C1 segment of cervical spinal cord (tissue), 14 donors: ENCODE results near the gene NAMPT.
"Not testable (repeated sequence)": the region's sequence is repeated elsewhere in the genome, so short reads cannot be mapped to it uniquely, and the experiment has no call there.

ENCODE experiments used
- DNase-seq, 14 donors: peaks; one replicate each; lab custom pipeline; 2025; lab: John Stamatoyannopoulos, UW

NAMPT gene

GRCh38 chr7:106304568-106304967, 19.8 kb upstream of the NAMPT start:
- DNase-seq = no peak

DNA sequence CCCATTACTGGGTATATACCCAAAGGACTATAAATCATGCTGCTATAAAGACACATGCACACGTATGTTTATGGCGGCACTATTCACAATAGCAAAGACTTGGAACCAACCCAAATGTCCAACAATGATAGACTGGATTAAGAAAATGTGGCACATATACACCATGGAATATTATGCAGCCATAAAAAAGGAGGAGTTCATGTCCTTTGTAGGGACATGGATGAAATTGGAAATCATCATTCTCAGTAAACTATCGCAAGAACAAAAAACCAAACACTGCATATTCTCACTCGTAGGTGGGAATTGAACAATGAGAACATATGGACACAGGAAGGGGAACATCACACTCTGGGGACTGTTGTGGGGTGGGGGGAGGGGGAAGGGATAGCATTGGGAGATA, 13.8 kb upstream of the NAMPT start:
- not testable (repeated sequence) for DNase-seq

- DNase-seq = not testable (repeated sequence)
These were observed 13.4 kb upstream of the NAMPT start for GRCh38 chr7:106298155-106298554.

DNA sequence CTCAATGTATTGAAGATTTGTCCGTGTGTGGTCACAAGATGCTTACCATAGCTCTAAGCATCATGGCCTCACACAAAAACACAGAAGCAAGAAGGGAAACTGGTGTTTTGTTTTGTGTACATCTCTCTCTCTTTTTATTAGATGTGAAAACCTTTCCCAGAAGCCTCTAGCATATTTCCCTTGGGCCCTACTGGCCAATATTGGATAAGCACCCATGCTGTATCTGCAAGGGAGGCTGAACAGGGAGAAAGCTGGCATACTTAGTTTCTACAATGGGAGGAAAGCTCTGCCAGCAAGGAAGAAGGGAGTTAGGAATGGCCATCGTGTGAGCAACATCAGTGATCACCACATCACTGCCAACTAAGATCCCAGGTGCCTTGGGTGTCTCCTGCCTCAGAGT, 9.6 kb upstream of the NAMPT start:
- DNase-seq = no peak

DNA sequence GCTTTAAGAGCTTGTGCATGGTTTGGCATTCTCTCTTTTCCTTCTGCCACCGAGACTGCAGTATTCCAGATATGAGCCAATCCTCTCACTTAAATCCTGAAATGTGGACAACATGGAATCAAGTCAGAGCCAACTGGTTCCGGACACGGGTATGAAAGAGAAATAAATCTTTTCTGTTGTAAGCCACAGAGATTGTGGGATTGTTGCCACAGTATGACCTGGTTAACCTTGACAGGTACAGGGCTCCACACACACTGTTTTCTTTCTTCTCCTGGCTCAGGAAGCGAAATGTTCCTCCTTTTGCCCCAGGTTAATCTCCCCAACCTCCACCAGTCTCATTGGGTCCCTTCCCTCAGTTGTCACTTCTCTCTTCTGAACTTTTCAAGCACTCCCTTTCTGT, 6.5 kb upstream of the NAMPT start:
- no peak for DNase-seq

- no peak for DNase-seq
These were observed 5.5 kb upstream of the NAMPT start for GRCh38 chr7:106290319-106290718.

GRCh38 chr7:106289848-106290247, 5.1 kb upstream of the NAMPT start:
- DNase-seq = no peak

DNA sequence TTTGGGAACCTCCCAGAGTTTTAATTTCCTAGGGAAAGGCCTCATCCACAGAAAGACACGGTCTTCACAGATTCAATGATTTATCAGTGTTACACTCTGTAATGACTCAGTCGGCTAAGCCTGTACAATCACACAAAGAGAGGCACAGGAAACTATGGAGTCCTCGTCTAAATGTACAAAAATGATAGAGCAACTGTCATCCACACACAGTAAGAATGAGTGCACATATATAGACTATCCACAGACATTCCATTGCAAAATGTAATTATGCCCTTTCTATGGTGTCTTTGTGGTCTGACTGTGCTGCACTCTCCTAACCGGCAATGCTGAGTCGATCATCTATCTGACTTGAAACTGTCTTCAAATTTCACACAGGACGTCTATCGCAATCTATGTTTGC, 3.5 kb upstream of the NAMPT start:
- DNase-seq = no peak

GRCh38 chr7:106287786-106288185, 3.0 kb upstream of the NAMPT start:
- DNase-seq = no peak

DNA sequence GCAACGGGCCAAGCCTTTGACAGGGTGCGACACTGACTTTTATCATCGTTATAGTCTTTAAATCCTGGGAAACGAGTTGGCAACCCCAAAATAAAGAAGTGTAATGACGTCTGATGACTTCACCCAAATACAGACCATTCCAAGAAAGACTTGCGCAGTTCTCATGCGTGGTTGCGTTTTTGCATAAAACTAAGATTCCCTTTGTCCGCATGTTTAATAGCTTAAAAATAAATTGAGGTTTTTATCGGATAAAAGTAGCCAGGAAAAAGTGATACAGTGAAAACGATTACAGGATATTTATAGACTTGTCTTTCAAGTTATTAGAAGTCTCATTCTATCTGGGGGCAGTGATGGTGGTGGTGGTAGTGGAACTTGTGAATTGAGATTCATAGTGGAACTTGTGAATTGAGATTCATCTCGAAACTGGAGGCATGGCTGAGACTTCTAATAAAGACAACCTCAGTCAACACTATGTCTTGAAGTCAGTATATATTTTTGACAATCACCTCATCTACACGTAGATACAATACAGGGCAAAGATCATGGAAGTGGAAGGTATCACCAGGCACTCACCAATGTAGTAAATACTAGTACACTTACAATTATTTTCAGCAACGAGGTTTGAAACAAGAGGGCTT, 1.2 kb upstream of the NAMPT start:
- DNase-seq = peak in 2 of 14 donors; percentile 23 to 45

DNA sequence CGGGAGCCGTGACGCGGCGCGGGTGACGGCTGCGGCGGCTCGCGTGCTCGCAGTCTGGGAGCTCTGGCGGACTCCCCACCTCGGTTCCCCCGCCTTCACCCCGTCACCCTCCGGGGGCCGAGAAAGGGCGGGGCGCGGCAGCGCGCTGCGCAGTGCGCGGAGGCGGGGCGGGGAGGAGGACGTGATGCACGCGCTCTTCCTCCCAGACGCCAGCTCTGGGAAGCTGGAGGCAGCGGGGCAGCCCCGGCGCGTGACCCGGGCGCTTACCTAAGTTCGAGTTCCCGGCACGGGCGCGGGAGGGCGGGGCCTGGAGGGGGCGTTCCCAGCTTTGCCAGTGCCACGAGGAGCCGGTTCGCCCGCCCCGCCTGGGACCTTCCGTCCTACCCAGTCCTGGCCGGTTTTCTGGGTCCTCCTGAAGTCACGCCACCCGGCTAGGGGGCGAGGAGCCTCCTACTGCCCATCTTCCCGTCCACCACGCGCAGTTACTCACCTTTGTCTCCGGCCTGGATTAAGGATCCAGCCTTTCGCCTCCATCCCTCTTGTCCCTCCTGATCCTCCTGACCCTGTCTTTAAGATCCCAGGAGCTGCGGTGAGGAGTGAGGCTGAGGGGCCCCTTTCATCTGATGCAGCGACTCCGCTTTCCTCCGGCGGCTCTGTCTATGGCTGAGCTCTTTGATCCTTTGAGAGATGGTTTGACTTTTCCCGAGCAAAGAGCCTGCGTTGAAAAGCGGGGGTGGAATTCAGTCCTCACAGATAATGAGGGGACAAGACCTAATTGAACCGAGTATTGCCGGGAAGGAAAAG, 470 bp upstream of the NAMPT start:
- DNase-seq = peak; percentile 84 to 99 (median 93)

DNA sequence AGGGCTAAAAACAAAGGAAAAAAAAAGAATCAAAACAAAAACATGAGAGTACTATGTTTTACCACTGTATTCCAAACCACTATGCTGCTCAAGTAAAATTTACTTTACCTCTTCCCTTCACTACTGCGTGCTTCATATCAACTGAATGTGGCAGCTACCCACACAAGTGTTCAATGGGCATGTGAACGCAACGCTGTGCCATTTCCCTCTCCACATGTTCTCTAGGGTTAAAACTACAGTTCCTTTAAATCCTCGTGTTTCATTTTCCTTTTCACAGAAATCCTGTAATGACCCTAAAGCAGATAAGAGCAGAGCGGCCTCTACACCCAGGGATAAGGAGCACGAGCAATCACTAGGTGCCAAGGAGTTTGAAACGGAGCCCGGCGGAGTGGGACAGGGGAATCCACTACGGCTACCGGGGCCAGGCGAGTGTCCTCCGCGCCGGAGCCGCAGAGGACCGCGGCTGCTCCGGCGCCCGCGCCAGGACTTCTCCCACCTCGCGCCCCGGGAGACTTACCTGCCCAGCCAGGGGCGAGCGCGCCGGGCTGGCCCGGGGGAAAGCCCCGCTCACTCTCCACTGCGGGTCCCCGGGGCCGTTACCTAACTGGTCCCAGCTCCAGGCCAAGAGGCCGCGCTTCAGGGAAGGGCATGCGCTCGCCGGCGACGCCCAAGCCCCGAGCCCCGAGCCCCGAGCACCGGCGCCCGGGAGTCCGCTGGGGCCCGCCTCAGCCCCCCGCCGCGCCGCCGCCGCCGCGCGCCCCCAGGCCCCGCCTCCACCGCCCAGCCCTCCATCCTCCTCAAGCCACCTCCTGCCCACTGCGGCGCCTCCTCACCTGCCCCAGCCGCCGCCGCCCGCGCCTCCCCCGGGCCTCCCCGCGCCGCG, 711 bp downstream of the NAMPT start:
- DNase-seq = peak in 12 of 14 donors; percentile 25 to 74 (median 48)

DNA sequence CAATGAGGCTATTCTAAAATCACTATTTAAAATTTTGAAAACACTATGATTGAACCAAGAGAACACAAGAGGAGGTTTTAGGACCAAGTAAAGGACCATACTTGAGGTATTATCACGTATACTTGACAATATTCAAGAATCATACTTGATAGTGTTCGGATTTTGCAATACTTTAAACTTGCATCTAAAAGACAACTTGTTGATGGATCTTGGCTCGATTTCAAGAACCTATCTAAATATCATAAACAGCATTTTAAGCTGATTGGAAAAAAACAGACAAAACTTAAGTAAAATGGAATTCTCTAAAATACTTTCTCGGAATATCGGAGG, 1.3 kb downstream of the NAMPT start:
- DNase-seq = no peak

GRCh38 chr7:106282852-106283251, 1.9 kb downstream of the NAMPT start:
- DNase-seq = no peak

- DNase-seq = no peak
These were observed 2.4 kb downstream of the NAMPT start for GRCh38 chr7:106282390-106282789.

DNA sequence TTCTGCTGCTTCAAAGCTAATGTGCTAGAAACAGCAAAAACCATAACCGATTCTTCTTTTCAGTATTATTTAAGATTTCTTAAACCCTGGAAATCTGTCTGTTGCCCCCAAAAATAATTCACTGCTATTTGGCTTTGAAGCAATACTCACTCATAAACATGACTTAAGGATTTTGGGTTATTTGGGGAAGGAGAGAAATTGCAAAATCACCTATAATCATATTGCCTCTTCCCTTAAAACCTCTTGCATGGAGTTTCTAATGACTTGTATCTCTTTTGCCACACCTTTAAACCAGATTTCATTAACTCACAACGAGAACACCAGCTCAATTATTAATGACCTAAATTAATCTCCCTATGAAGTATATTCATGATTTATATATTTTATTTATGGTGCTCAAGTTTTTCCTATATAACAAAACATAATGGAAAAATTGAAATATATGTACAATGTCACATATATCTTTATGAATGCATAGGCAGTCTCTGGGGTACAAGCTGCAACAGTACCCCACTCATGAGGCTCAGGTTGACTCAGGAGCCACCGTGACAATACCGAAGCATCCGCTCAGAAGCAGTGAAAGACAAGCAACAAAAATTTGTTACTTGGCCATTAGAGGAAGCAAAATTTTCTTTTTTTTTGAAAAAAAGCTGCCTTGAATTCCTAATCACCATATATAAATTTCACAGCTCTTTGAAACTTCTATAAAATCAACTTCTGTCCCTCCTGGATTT, 3.0 kb downstream of the NAMPT start:
- no peak for DNase-seq

- DNase-seq = no peak
These were observed 3.7 kb downstream of the NAMPT start for GRCh38 chr7:106281127-106281526.

GRCh38 chr7:106279425-106280197, 5.2 kb downstream of the NAMPT start:
- no peak for DNase-seq

DNA sequence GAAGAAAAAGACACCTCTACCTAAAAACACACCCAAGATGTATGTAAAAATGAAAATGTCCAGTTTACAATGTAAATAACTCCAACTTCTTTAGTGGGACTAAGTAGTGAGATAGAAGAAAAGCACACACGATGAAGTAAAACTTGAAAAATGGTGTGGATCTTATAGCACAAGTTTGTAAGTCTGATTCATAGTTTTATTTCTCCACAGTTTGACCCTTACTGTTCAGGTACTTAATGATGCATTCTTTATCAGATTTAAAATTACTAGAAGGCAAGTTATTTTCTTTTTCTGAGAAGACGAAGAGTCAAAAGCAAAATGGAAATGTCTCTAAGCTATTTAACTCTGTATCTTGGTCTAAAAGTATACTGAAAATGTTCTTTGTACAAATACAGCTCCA, 6.1 kb downstream of the NAMPT start:
- no peak for DNase-seq

GRCh38 chr7:106277976-106278375, 6.8 kb downstream of the NAMPT start:
- no peak for DNase-seq

- DNase-seq = no peak
These were observed 8.3 kb downstream of the NAMPT start for GRCh38 chr7:106276513-106276912.
